DMS53 (cell line): ENCODE results near the gene BRAT1.
"Not testable (repeated sequence)": the region's sequence is repeated elsewhere in the genome, so short reads cannot be mapped to it uniquely, and the experiment has no call there.

Source experiments
- DNase-seq: peaks from one replicate; lab custom pipeline; 2025; lab: John Stamatoyannopoulos, UW

BRAT1 gene

GRCh38 chr7:2583798-2584580 lies 28.7 kb upstream of the BRAT1 start:
- no peak for DNase-seq

DNA sequence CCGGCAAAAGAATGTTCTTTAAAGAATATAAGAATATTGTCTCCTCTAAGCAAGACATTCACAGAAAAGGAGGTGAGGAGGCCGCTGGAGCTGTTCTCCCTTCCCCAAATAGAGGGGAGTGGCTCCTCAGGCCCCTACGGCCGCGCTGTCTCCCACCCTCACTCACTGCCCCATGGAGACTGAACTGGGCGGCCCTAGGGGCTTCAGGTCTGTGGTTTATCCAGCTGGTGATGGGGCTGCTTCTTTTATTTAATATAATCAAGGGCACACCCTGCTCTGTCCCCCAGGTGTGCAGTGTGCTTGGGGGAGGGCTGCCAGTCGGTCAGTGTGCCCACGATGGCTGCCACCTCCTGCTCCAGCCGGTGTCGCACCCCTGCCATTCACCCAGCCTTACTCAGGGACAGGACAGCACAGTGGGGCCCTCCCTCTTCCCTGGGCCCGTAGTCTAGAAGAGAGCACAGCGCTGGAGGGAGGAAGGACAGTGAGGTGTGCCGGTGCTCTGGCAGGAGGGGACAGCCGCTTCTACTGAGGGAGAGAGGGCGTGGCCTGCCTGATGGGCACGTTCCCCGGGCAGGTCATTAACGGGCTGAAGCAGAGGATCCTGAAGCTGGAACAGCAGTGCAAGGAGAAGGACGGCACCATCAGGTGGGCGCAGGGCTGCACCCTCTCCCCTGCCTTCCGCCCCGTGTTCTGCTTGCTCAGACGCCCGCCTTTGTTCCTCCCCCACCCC lies 26.8 kb upstream of the BRAT1 start:
- DNase-seq: no peak

DNA sequence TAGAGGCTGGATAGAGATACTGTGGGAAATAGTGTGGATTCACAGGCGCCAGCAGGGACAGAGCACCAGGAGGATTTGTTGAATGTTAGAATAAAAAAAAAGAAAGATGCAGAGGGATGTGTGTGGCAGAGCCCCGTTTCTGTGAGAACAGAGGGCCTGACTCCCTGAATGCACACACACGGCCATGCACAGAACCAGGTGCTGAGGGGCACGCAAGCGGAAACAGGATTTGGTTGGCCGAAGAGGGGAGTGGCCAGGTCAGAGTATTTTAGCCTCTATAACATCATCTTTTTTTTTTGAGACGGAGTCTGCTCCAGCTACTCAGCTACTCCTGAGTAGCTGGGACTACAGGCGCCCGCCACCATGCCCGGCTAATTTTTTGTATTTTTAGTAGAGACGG lies 25.3 kb upstream of the BRAT1 start:
- no peak for DNase-seq

DNA sequence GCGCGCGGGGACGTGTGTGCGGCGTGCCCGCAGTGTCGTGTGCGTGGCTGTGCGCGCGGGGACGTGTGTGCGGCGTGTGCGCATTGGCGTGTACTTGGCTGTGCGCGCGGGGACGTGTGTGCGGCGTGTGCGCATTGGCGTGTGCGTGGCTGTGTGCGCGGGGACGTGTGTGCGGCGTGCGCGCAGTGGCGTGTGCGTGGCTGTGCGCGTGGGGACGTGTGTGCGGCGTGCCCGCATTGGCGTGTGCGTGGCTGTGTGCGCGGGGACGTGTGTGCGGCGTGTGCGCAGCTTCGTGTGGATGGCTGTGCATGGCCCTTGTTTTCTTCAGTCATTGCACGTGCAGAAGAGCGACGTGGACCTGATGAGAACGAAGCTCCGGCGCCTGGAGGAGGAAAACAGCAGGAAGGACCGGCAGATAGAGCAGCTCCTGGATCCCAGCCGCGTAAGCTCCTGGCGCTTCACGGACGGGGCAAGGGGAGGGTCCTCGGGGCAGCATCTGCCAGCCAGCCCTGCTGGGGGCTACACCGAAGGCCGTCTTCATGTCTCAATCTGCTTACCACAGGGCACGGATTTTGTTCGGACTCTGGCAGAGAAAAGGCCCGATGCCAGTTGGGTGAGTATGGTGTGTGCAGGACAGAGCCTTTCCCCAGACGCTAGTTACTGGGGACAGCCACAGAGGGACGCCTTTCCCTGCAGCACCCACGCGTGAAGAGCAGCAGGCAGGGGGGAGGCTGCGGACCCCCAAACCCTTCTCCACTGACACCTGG lies 22.8 kb upstream of the BRAT1 start:
- DNase-seq: no peak

DNA sequence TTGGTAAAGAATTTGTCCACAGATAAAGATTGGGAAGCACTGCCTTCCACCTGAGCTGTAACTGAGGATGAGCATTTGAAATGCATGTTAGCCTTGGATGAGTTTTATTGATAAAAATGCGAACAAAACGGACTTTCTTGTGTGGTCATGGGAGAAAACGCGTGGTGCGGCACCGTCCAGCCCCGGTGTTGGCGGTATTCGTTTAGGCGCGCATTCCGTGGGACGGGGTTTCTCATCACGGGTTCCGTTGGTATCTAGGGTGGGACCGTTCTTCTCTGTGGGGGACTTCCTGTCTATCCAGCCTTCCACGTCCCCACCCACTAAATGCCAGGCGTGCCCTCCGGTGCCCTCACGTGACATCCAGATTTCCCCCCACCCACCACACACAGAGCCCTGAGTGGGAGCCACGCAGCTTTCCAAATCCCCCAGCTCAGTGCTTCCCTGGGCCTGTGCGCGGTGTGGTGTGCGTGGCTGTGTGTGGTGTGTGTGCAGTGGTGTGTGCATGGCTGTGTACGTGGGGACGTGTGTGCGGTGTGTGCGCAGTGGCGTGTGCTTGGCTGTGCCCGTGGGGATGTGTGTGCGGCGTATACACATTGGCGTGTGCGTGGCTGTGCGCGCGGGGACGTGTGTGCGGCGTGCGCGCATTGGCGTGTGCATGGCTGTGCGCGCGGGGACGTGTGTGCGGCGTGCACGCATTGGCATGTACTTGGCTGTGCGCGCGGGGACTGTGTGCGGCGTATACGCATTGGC lies 21.6 kb upstream of the BRAT1 start:
- DNase-seq: no peak

GRCh38 chr7:2575733-2576340 lies 20.5 kb upstream of the BRAT1 start:
- no peak for DNase-seq

- DNase-seq: no peak
Measured at GRCh38 chr7:2575046-2575732, 19.9 kb upstream of the BRAT1 start.

- no peak for DNase-seq
Measured at GRCh38 chr7:2573761-2574160, 18.4 kb upstream of the BRAT1 start.

DNA sequence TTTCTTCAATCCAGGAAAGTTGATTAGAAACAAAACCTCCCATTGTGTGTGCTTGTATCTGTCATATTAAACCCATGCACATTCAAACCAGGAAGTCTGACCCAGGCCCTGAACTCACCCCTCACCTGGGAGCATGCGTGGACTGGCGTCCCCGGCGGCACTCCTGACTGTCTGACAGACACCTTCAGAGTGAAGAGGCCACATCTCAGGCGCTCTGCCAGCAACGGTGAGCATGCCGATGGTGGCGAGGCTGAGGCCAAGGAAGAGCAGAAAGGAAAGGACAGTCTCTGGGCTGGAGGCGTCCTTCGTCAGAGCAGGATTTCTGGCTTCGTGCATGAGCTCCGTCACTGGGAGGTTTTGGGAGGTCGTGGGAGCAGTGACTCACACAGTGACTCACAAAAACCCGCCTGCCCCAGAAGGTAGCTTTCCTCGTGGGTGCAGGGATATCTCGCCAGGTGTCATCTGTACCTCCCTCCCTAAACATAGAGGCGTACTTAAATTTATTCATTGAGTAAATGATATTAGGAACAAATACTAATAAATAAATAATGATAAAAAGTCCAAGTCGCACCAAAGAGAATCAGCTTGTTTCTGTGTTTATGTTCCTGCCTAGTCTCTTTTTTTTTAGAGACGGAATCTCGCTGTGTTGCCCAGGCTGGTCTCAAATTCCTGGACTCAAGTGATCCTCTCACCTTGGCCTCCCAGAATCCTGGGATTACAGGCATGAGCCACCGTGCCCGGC lies 16.9 kb upstream of the BRAT1 start:
- no peak for DNase-seq

- DNase-seq: no peak
Measured at GRCh38 chr7:2571409-2571808, 16.1 kb upstream of the BRAT1 start.

- DNase-seq: no peak
Measured at GRCh38 chr7:2570021-2570420, 14.7 kb upstream of the BRAT1 start.

DNA sequence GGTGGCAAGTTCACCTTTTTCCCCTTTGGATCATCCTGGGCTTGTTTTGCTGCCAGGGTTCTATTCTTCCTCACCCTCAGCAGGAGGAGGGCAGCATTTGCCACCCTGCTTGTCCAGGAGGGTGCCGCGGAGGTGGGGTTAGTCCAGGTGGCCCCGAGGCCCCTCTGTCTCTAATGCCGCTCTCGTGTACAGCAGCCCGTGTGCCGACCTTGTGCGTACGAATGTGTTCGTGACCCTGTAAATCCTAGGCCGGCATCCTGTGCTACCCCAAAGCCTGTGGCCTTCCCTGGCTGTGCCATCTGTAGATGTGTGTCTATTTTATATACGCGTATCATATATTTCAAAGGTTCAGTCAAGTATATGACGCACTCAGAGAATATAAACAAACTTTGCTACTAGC lies 14.1 kb upstream of the BRAT1 start:
- DNase-seq: no peak

- no peak for DNase-seq
Measured at GRCh38 chr7:2568521-2569223, 13.3 kb upstream of the BRAT1 start.

GRCh38 chr7:2567679-2568278 lies 12.5 kb upstream of the BRAT1 start:
- peak; percentile 19 for DNase-seq

- no peak for DNase-seq
Measured at GRCh38 chr7:2566890-2567678, 11.8 kb upstream of the BRAT1 start.

DNA sequence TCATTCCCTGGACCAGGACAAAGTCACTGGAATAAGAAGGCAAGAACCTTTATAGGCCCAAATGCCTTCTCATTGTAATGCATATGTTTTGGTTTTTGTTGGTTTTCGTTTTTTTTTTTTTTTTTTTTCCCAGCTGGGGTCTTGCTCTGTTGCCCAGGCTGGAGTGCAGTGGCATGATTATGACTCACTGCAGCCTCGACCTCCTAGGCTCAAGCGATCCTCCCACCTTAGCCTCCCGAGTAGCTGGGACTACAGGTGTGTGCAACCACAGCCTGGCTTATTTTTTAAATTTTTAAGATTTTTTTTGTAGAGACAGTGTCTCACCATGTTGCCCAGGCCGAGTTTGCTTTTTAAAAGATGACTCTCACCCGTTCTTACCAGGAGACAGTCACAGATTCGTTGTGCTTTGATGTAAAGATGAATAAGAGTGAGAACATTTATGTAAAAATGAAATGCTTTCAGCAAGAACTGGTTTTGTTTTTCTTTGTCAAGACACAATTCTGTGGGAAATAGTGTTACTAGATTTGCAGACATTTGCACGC lies 11.1 kb upstream of the BRAT1 start:
- DNase-seq: no peak

DNA sequence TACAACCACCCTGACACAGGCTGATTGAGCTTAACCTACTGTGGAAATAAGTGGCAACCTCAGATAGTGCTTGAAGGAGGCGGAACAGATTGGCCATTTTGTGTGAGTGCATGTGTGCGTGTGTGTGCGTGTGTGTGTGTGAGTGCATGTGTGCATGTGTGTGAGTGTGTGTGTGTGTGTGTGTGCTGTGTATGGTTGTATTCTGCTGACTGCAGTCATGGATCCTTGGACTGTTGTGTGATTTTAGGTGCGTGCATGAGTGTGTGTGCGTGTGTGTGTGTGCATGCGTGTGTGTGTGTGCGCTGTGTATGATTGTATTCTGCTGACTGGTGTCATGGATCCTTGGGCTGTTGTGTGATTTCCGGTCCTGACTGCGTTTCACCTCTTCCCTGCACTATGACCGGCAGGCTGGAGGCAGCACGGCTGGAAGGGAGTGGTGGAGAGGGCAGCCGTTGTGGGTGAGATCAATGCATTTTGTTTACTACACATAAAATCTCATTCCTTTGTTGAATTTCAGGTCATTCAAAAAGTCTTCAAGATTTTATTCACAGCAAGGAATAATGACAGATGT lies 9.7 kb upstream of the BRAT1 start:
- DNase-seq: no peak

GRCh38 chr7:2563955-2564354 lies 8.6 kb upstream of the BRAT1 start:
- not testable (repeated sequence) for DNase-seq
